Activated CD4-positive, alpha-beta T cell treated with anti-CD3 and anti-CD28 coated beads for 48 hours (primary cell): ENCODE results near the gene RPS17.
"Not testable (repeated sequence)": the region's sequence is repeated elsewhere in the genome, so short reads cannot be mapped to it uniquely, and the experiment has no call there.

Experiments used
- DNase-seq: peaks from one replicate; pipeline ENCODE4 v3.0.0-alpha.2; 2020

The RPS17 gene

DNA sequence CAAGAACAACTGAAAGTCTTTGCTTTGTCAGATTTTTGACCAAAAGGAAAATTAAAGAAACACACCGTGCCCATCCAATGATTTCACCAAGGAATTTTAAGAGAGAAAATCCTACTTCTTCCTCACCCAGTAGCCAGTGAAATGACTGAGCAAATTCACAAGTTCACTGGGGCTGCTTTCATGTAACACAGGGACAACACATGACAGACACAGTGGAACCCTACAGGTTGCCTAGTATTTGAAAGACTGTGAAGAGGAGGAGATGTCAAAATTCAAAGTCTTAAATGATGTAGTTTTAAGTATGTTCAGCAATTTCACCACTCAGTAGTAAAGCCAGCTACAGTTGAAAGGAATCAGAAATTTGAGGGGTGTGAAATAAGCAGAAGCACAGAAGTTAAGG is 33.2 kb downstream of the RPS17 start:
- DNase-seq: not testable (repeated sequence)

DNA sequence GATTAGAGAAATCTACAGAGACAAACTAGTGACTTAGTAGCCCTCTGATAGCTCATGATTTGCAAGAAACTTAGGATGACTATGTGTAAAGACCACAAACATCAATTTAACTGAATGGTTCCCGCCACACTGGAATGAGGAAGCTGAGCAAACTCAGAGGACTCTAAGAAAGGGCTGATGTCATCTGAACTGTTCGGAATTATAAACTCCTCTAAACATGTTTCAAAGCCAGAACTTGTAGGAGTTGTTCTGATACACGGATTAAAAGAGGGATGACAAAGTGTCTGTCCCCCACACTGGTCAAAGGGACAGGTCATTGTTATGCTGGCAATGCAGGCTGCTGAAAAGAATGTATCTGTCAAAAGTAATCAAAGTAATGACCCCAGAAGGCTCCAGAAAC is 34.4 kb downstream of the RPS17 start:
- not testable (repeated sequence) for DNase-seq

DNA sequence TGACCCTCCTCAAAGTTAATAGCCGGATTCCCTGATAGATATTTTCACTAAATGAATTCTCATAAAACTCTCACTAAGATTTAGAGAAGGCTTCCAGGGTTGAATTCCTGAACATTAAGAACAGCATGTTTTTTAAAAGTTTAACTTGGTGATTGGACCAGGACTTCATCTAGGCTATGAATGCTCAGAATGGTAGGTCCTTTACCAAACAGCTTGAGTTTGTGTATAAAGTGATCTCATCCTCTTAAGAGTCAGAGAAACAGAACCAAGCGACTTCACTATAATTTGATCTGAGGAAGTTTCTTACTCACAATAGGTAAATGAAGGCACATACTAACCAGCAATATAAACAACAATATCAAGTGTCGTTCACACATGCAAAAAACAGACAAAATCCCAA is 36.2 kb downstream of the RPS17 start:
- DNase-seq: not testable (repeated sequence)

DNA sequence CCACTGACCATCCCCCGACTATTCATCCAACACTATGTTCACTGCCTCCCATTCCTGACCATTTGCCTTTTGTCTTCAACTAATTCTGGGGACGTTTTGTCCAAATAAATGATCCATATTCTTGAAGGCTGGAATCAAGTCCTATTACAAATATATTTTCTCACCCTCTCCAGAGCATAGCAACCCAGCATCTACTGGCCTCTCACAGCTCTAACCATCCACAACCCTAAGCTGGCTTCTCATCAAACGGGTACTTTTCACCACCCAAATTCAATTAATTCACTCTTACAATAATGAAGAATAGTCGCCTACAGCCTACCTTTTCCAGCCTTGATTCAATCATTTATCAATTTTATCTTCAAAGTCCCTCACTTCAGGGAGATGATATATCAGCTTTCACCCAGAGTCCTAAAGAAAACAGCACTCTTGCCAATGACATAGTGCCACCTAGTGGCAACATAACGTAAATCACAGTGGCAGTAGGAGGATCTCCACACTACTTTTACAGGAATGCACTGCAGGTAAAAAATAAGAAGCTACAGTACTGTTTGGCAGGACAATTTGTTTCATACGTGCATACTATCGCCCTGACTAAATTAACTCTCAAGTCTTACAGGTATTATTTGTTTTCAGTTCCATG is 37.4 kb downstream of the RPS17 start:
- DNase-seq: peak; percentile 5

DNA sequence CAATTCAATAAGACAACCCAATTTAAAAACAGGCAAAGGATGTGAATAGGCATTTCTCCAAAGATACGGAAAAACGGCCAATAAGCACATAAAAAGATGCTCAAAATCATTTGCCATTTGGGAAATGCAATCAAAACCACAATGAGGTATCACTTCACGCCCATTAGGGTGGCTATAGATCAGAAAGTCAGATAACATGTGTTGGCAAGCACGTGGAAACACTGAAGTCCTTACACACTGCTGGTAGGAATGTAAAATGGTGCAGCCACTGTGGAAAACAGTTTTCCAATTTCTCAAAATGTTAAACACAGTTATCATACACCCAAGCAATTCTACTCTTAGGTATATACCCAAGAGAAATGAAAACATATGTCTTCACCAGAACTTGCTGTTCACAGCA is 39.5 kb downstream of the RPS17 start:
- not testable (repeated sequence) for DNase-seq

DNA sequence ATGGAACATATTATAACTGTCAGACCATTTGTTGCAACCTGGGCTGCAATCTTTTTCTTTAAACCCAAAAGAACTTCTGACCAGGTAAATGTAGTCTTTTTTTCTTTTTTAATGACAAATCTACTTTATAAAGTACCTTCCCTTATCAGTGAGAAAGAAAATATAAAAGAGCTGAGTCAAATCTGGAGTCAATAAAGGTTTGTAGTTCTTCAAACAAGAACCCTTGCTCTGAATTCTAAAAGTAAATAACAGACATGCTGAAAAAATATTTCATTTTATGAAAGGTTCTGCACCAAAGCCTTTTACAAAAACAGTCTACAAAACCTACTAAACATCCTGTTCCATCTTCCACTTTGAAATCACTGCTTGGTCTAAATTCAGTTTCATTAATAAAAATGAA is 42.3 kb downstream of the RPS17 start:
- DNase-seq: not testable (repeated sequence)

DNA sequence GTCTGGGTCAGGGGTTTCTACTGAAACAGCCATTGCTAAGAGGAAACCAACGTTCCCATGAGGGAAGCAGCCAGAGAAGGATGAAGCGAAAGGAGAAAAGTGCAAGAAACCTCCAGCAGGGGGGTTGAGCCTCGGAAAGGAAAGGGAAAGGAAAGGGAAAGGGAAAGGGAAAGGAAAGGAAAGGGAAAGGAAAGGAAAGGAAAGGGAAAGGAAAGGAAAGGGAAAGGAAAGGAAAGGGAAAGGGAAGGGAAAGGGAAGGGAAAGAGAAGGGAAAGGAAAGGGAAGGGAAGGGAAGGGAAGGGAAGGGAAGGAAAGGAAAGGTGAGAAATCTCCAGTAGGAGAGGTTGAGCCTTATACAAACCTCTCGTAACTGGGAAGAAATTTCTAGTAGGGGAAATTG is 52.0 kb downstream of the RPS17 start:
- DNase-seq: not testable (repeated sequence)

DNA sequence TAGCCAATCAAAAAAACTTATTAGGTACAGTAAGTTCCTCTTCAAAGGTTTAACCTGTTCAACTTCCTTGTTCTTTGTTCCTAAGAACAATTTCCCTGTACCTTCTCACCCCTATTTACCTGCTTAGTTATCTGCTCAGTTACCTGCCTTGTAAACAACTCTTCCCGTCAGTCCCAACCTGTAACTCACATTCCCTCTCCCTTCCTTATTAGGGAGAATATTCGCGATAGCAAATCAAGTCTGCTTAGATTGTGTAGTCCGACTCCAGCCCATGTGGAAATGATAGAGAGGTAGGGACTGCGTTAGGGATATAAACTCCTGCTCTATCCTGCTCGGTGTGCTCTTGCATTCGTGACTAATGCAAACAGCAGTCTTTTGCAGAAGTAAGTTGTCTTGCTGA is 53.2 kb downstream of the RPS17 start:
- DNase-seq: not testable (repeated sequence)
